ENCODE results near the gene ARHGAP22. TPM values are rescaled to one million over a fixed set of nuclear protein-coding genes. Genes with fewer than 3 reads are reported as not detected.

Gene ARHGAP22
- polyA plus RNA-seq, 1 donor from 2014 or later: 0.15 TPM

DNA sequence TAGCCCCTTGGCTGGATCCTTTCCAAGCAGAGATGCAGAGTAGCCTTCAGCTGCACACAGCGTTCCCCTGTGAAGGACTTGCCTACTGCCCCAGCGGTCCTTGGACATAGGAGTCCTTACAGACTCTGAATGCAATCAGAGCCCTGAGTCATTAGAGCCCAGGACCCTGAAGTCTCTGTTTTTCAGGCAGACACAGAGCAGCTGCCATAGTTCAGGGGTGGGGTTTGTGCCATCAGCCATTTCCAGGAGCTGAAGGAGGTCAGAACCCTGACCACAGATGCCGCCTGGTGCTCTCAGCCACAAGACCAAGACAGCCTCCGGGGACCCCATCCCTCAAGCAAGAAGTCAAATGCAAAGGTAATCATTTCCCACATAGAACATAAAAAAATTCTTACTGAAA is 47.0 kb upstream of the ARHGAP22 start:
- no peak overlapping the region for H3K27ac ChIP-seq (ENCODE audit: low read length)
- no peak overlapping the region for H3K9ac ChIP-seq (ENCODE audit: low read length)
- no peak overlapping the region for H3K4me3 ChIP-seq (ENCODE audit: low read length)
- H3K36me3 ChIP-seq (ENCODE audit: insufficient read depth, low read length): no peaks in the 10 kb centered on the region
- no peaks in the 10 kb centered on the region for H3K79me2 ChIP-seq (replicated peaks; ENCODE audit: insufficient read depth, low read length)
- H3K27me3 ChIP-seq (ENCODE audit: insufficient read depth, low read depth, low read length): peaks cover 2% of the 10 kb centered on the region
- H3K9me3 ChIP-seq (ENCODE audit: low read length): no peaks in the 10 kb centered on the region
- no peak overlapping the region for H3K4me2 ChIP-seq (ENCODE audit: low read length)
- TF ChIP-seq MXI1 (conservative IDR thresholded peaks at IDR 0.05; ENCODE audit: poor library complexity, severe bottlenecking): no peak
- TF ChIP-seq SMC3 (conservative IDR thresholded peaks at IDR 0.05; ENCODE audit: poor library complexity): no peak
- no peak for TF ChIP-seq TAF1 (IDR thresholded peaks at IDR 0.05; ENCODE audit: low read depth)
- TF ChIP-seq, protein P1, sequence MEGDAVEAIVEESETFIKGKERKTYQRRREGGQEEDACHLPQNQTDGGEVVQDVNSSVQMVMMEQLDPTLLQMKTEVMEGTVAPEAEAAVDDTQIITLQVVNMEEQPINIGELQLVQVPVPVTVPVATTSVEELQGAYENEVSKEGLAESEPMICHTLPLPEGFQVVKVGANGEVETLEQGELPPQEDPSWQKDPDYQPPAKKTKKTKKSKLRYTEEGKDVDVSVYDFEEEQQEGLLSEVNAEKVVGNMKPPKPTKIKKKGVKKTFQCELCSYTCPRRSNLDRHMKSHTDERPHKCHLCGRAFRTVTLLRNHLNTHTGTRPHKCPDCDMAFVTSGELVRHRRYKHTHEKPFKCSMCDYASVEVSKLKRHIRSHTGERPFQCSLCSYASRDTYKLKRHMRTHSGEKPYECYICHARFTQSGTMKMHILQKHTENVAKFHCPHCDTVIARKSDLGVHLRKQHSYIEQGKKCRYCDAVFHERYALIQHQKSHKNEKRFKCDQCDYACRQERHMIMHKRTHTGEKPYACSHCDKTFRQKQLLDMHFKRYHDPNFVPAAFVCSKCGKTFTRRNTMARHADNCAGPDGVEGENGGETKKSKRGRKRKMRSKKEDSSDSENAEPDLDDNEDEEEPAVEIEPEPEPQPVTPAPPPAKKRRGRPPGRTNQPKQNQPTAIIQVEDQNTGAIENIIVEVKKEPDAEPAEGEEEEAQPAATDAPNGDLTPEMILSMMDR (IDR thresholded peaks at IDR 0.05; ENCODE audit: poor library complexity, severe bottlenecking): no peak
- H3K9me2 ChIP-seq (ENCODE audit: insufficient read depth, low read length): no peaks in the 10 kb centered on the region
- no peak overlapping the region for H2AFZ ChIP-seq (ENCODE audit: low read depth, low read length)
- H4K20me1 ChIP-seq (ENCODE audit: insufficient read depth): no peaks in the 10 kb centered on the region
- H3F3A ChIP-seq (ENCODE audit: insufficient read depth, low read length, poor library complexity, severe bottlenecking): no peaks in the 10 kb centered on the region

DNA sequence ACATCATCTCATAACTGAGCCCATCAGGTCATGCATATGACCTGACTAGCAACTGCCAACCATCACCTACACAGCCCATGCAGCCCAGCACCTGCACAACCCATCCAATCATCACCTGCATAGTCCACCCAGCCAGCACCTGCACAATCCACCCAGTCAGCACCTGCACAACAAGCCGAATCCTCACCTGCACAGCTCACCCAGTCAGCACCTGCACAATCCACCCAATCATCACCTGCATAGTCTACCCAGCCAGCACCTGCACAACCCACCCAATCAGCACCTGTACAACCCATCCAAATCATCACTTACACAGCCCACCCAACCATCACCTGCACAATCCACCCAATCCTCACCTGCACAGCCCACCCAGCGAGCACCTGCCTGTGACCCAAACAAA is 46.4 kb upstream of the ARHGAP22 start:
- no peak overlapping the region for H3K4me2 ChIP-seq (ENCODE audit: low read length)
- no peak overlapping the region for H3K9ac ChIP-seq (ENCODE audit: low read length)
- no peaks in the 10 kb centered on the region for H3K9me2 ChIP-seq (ENCODE audit: insufficient read depth, low read length)
- H3K4me3 ChIP-seq (ENCODE audit: low read length): no peak overlapping the region
- no peaks in the 10 kb centered on the region for H3K79me2 ChIP-seq (replicated peaks; ENCODE audit: insufficient read depth, low read length)
- H2AFZ ChIP-seq (ENCODE audit: low read depth, low read length): no peak overlapping the region
- TF ChIP-seq MXI1 (conservative IDR thresholded peaks at IDR 0.05; ENCODE audit: poor library complexity, severe bottlenecking): no peak
- TF ChIP-seq POLR2AphosphoS5 (IDR thresholded peaks at IDR 0.05): no peak
- TF ChIP-seq RAD21 (conservative IDR thresholded peaks at IDR 0.05): no peak
- TF ChIP-seq EZH2 (IDR thresholded peaks at IDR 0.05; ENCODE audit: borderline replicate concordance, insufficient read depth, low read length, poor library complexity, severe bottlenecking): no peak
- TF ChIP-seq SMC3 (conservative IDR thresholded peaks at IDR 0.05; ENCODE audit: poor library complexity): no peak
- no peak for TF ChIP-seq EP300 (conservative IDR thresholded peaks at IDR 0.05; ENCODE audit: poor library complexity, severe bottlenecking)
- TF ChIP-seq, protein P1 (IDR thresholded peaks at IDR 0.05; ENCODE audit: poor library complexity, severe bottlenecking): no peak
- no peak for TF ChIP-seq TAF1 (IDR thresholded peaks at IDR 0.05; ENCODE audit: low read depth)
- TF ChIP-seq, protein P2, sequence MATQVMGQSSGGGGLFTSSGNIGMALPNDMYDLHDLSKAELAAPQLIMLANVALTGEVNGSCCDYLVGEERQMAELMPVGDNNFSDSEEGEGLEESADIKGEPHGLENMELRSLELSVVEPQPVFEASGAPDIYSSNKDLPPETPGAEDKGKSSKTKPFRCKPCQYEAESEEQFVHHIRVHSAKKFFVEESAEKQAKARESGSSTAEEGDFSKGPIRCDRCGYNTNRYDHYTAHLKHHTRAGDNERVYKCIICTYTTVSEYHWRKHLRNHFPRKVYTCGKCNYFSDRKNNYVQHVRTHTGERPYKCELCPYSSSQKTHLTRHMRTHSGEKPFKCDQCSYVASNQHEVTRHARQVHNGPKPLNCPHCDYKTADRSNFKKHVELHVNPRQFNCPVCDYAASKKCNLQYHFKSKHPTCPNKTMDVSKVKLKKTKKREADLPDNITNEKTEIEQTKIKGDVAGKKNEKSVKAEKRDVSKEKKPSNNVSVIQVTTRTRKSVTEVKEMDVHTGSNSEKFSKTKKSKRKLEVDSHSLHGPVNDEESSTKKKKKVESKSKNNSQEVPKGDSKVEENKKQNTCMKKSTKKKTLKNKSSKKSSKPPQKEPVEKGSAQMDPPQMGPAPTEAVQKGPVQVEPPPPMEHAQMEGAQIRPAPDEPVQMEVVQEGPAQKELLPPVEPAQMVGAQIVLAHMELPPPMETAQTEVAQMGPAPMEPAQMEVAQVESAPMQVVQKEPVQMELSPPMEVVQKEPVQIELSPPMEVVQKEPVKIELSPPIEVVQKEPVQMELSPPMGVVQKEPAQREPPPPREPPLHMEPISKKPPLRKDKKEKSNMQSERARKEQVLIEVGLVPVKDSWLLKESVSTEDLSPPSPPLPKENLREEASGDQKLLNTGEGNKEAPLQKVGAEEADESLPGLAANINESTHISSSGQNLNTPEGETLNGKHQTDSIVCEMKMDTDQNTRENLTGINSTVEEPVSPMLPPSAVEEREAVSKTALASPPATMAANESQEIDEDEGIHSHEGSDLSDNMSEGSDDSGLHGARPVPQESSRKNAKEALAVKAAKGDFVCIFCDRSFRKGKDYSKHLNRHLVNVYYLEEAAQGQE (IDR thresholded peaks at IDR 0.05; ENCODE audit: borderline replicate concordance): no peak
- H3K9me3 ChIP-seq (ENCODE audit: low read length): no peaks in the 10 kb centered on the region
- H3K36me3 ChIP-seq (ENCODE audit: insufficient read depth, low read length): no peaks in the 10 kb centered on the region
- no peak overlapping the region for H3K27ac ChIP-seq (ENCODE audit: low read length)
- no peaks in the 10 kb centered on the region for H3K27me3 ChIP-seq (ENCODE audit: insufficient read depth, low read depth, low read length)
- H3F3A ChIP-seq (ENCODE audit: insufficient read depth, low read length, poor library complexity, severe bottlenecking): no peaks in the 10 kb centered on the region
- H4K20me1 ChIP-seq (ENCODE audit: insufficient read depth): no peaks in the 10 kb centered on the region

Data from neural cell (in vitro differentiated cells).